Right lobe of liver (tissue), 6 donors: ENCODE results near the gene GPR158. TPM values are rescaled to one million over a fixed set of nuclear protein-coding genes. Genes with fewer than 3 reads are reported as not detected.

Experiments used
- ATAC-seq, 4 donors: fragments of 200-7000 bp; cut with Tn5 transposase; one replicate each; pipeline ENCODE4 v1.9.1; 2020; ENCODE audit warnings: mild to moderate bottlenecking in 4 of 4, moderate library complexity in 4 of 4
- DNase-seq, 3 donors: peaks; one replicate each; pipeline ENCODE4 v3.0.0-alpha.2; 2020
- H3K27ac ChIP-seq, 3 donors: fragments of 200-600 bp; one replicate each; pipeline ENCODE4 v1.8.0; 2022
- H3K27me3 ChIP-seq, 2 donors: fragments of 200-600 bp; one replicate each; pipeline ENCODE4 v1.8.0; 2022
- H3K36me3 ChIP-seq, 4 donors: fragments of 200-600 bp; sonication (generic) in 1 of 4; one replicate each; pipeline versions ENCODE4 v1.5.1 to v1.8.0; 2017 to 2022; ENCODE audit warnings: control low read depth in 1 of 4
- H3K4me1 ChIP-seq, 4 donors: fragments of 200-600 bp; sonication (generic) in 1 of 4; one replicate each; pipeline versions ENCODE4 v1.5.1 to v1.8.0; 2017 to 2022; ENCODE audit warnings: control low read depth in 1 of 4
- H3K4me3 ChIP-seq, 3 donors: fragments of 200-600 bp; one replicate each; pipeline ENCODE4 v1.8.0; 2022
- H3K9me3 ChIP-seq, 4 donors: fragments of 200-600 bp; sonication (generic) in 1 of 4; one replicate each; pipeline versions ENCODE4 v1.5.1 to v1.8.0; 2017 to 2022; ENCODE audit warnings: control low read depth in 1 of 4
- POLR2A ChIP-seq: fragments of 450-650 bp; IDR thresholded peaks from one replicate; pipeline ENCODE4 v1.6.1; 2017; ENCODE audit warnings: antibody characterized with exemption, mild to moderate bottlenecking
- WGBS: methylation state at CpG from one replicate; pipeline ENCODE4 v1.1.6; 2018; ENCODE audit warnings: low coverage, low lambda C conversion rate; ENCODE audit not compliant: insufficient coverage; ENCODE audit errors: missing lambda C conversion rate; 5-methylcytosine and 5-hydroxymethylcytosine counted together
- intact Hi-C, 2 donors: fragments of 100-400 bp; cut with DNase I; formaldehyde crosslinking; loops; one replicate each; pipeline versions ENCODE4 v1.11.2 to v1.14.1; 2022
- total RNA-seq, 6 experiments: library from RNA; depleted of rRNA in 2 of 6; stranded (reverse); fragments of >200 nt in 2 of 6; fragmentation: NEBNext Ultra II Directional in 3 of 6; extraction: Animal tissue kit (Norgen Biotek cat#: 25700) in 3 of 6; gene quantifications; one replicate each; pipeline versions ENCODE4 v1.1.0 to v1.2.4, GENCODE V29; 2016 to 2023
- TF ChIP-seq, protein P1 (sequence below), 4 donors: fragments of 200-600 bp in 3 of 4; fragments of 450-650 bp in 1 of 4; IDR thresholded peaks; one replicate each; pipeline versions ENCODE4 v1.5.1 to v1.8.0; 2016 to 2022; ENCODE audit warnings: antibody characterized with exemption in 4 of 4, mild to moderate bottlenecking in 2 of 4
- donor health status: DM: no; HTN: yes; CAD: no.
- donor health status: DM: no; HTN: no; CAD: no.
- donor health status: DM: no; HTN: no; CAD: no.
- donor health status: DM: no; HTN: yes; CAD: no.
- donor health status: DM: no; HTN: yes; CAD: no.

Gene GPR158
- total RNA-seq, 6 experiments from 2014 or later: 0.04 to 0.14 TPM; not detected in 4

DNA sequence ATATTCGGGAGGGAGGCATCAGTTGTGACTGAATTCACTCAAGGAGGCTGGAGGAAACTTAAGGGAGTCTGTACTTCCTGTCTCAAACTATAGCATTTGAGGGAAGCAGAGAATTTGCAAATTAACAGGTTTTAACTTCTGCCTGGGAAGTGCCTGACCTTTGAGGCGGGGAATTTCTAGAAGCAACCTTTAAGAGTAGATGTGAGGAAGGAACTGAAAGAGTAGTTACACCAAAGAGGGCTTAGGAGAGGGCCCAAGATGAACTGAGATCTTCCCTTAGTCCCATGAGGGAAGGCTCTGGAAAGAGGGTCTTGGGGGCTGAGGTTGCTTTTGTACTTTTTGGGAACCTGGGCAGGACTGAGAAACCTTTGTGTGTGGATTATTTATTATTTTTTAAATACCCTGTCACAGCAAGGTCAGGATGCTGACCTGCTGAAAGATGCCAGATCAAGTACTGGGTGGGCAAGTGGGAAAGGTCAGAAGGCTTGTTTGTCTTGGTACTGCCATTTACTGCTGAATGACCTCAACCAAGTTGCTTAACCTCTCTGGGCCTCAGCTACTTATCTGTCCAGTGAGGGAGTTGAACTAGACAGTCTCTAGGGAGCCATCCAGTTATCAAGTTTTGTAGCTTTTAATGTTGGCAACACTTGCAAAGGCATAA is 2.4 kb downstream of the GPR158 start:
- Histone ChIP-seq H3K36me3 (no peaks in the 10 kb centered on the region), H3K4me1 (peaks cover 0 to 8% (median 3%) of the 10 kb centered on the region in 4 donors), H3K27ac (no peak overlapping the region), H3K4me3 (no peak overlapping the region), H3K27me3 (peaks cover 0 to 17% of the 10 kb centered on the region in 2 donors), H3K9me3 (no peaks in the 10 kb centered on the region)
- WGBS: 15% methylated on average over 2 of the region's 2 CpGs
- no peak for DNase-seq
- ATAC-seq: no peak
- TF ChIP-seq, protein P1, sequence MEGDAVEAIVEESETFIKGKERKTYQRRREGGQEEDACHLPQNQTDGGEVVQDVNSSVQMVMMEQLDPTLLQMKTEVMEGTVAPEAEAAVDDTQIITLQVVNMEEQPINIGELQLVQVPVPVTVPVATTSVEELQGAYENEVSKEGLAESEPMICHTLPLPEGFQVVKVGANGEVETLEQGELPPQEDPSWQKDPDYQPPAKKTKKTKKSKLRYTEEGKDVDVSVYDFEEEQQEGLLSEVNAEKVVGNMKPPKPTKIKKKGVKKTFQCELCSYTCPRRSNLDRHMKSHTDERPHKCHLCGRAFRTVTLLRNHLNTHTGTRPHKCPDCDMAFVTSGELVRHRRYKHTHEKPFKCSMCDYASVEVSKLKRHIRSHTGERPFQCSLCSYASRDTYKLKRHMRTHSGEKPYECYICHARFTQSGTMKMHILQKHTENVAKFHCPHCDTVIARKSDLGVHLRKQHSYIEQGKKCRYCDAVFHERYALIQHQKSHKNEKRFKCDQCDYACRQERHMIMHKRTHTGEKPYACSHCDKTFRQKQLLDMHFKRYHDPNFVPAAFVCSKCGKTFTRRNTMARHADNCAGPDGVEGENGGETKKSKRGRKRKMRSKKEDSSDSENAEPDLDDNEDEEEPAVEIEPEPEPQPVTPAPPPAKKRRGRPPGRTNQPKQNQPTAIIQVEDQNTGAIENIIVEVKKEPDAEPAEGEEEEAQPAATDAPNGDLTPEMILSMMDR (IDR thresholded peaks at IDR 0.05): no peak
- no peak for TF ChIP-seq POLR2A
- intact Hi-C loops: no loop called here

DNA sequence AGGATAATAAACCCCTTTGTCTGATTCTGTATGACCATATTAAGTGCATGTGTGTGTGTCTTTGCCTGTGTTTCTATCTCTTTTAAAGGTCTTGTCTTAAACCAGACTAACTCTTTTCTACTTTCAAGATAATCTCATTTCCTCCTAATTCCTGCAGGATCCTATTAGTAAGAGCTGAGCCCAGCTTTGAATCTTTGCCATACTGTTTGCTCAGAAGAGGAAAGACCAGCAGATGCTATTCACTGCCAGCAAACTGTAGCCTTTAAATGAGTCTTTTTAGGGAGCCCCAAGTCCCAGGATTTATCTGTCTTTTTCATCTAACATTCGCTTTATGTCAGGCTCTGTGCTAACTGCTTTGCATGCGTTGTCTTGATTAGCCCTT is 2.9 kb downstream of the GPR158 start:
- H3K36me3 ChIP-seq: no peaks in the 10 kb centered on the region
- H3K27ac ChIP-seq: no peak overlapping the region
- ATAC-seq (no peak), DNase-seq (no peak)
- no peaks in the 10 kb centered on the region for H3K9me3 ChIP-seq
- intact Hi-C loops: no loop called here
- 83% methylated on average over 2 of the region's 2 CpGs for WGBS
- H3K4me1 ChIP-seq: peaks cover 0 to 8% (median 3%) of the 10 kb centered on the region in 4 donors
- no peak for TF ChIP-seq POLR2A
- TF ChIP-seq, protein P1 (IDR thresholded peaks at IDR 0.05): no peak
- H3K4me3 ChIP-seq: no peak overlapping the region
- peaks cover 0 to 17% of the 10 kb centered on the region in 2 donors for H3K27me3 ChIP-seq

DNA sequence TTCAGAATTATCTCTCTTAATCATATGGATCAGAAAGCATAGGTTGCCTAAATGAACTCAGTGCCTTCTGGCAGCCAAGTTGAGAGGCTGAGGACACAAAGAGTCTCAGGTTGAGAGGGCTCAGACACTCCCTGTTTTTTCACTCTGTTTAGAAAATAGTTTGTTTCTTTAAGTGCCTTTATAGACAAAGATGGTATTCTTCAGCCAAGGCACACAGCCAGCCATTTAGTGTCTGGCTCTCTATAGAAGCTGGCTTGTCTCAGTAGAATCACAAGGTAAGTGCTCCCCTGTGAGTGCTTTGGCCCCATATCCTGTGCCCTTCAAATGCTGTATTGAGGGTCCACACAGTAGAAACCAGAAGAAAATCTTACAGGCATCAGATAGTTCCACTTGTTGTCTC is 3.6 kb downstream of the GPR158 start:
- H3K27ac ChIP-seq: no peak overlapping the region
- H3K27me3 ChIP-seq: peaks cover 0 to 17% of the 10 kb centered on the region in 2 donors
- no peak overlapping the region for H3K4me3 ChIP-seq
- intact Hi-C loops: no loop called here
- ATAC-seq: no peak
- peaks cover 0 to 8% (median 3%) of the 10 kb centered on the region in 4 donors for H3K4me1 ChIP-seq
- no peak for DNase-seq
- H3K36me3 ChIP-seq: no peaks in the 10 kb centered on the region
- TF ChIP-seq, protein P1 (IDR thresholded peaks at IDR 0.05): no peak
- TF ChIP-seq POLR2A: no peak
- no peaks in the 10 kb centered on the region for H3K9me3 ChIP-seq

DNA sequence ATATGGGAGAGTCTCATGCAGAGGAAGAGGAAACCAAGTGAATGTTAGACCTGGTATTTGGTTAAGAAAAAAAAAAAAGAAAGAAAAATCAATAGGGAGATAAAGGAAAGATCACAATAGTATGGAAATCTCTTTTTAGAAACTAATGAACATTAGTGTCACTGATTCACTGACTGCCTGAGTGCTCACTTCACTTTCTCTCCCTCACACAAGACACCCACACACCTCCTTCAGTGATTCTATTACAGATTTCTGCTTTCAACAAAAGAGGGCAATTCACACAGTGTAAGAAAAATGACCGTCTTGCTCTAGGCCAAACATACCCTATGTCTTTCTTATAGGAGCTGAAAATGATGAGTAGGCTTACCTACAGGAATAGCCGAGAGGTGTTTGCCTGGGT is 6.0 kb downstream of the GPR158 start:
- Histone ChIP-seq H3K36me3 (no peaks in the 10 kb centered on the region), H3K4me3 (no peak overlapping the region), H3K4me1 (no peaks in the 10 kb centered on the region), H3K27ac (no peak overlapping the region), H3K9me3 (no peaks in the 10 kb centered on the region), H3K27me3 (peaks cover 0 to 11% of the 10 kb centered on the region in 2 donors)
- no peak for ATAC-seq
- 15% methylated on average over 2 of the region's 2 CpGs for WGBS
- intact Hi-C loops: no loop called here
- DNase-seq: no peak
- no peak for TF ChIP-seq POLR2A
- TF ChIP-seq, protein P1 (IDR thresholded peaks at IDR 0.05): no peak

DNA sequence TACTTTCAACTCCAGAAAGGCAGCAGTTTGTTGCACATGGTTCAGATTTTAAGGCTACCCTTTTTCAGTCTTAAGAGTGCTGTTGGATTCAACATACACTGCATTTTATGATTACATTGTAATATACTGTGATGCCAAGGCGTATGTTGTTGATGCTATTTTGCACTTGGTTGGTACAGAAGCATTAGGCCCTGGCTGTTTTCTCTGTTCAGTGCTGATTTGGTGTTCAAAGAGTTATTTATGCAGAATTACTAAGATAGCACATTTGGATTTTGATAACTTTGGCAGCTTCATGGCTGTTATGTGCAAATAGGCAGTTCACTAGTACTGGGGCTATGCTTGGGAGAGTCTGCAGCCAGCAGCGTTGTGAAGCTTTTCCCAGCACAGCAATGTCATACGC is 7.8 kb downstream of the GPR158 start:
- no peaks in the 10 kb centered on the region for H3K27me3 ChIP-seq
- no peaks in the 10 kb centered on the region for H3K9me3 ChIP-seq
- WGBS: 46% methylated on average over 3 of the region's 3 CpGs
- no peak for ATAC-seq
- intact Hi-C loops: no loop called here
- no peak overlapping the region for H3K27ac ChIP-seq
- H3K4me3 ChIP-seq: no peak overlapping the region
- TF ChIP-seq, protein P1 (IDR thresholded peaks at IDR 0.05): no peak
- no peak for TF ChIP-seq POLR2A
- DNase-seq: no peak
- H3K36me3 ChIP-seq: no peaks in the 10 kb centered on the region
- no peaks in the 10 kb centered on the region for H3K4me1 ChIP-seq
